HG03139 (cell line): Measurements from ENCODE around the gene NOS1.
"Not testable (repeated sequence)": the region's sequence is repeated elsewhere in the genome, so short reads cannot be mapped to it uniquely, and the experiment has no call there.

Experiments used
- ATAC-seq: cut with Tn5 transposase; IDR thresholded peaks from one replicate; pipeline ENCODE4 v1.9.1; 2021; ENCODE audit not compliant: unreplicated experiment

Gene NOS1

GRCh38 chr12:117279606-117280005, 81.8 kb downstream of the NOS1 start:
- no peak for ATAC-seq

- no peak for ATAC-seq
These were observed 83.6 kb downstream of the NOS1 start for GRCh38 chr12:117277875-117278274.

GRCh38 chr12:117273091-117273490, 88.3 kb downstream of the NOS1 start:
- no peak for ATAC-seq

- no peak for ATAC-seq
These were observed 88.7 kb downstream of the NOS1 start for GRCh38 chr12:117272690-117273089.

GRCh38 chr12:117262749-117263148, 98.7 kb downstream of the NOS1 start:
- no peak for ATAC-seq

- ATAC-seq: no peak
These were observed 100.2 kb downstream of the NOS1 start for GRCh38 chr12:117261247-117261646.

- no peak for ATAC-seq
These were observed 106.0 kb downstream of the NOS1 start for GRCh38 chr12:117255386-117255785.

- ATAC-seq: no peak
These were observed 117.9 kb downstream of the NOS1 start for GRCh38 chr12:117243488-117243887.

- no peak for ATAC-seq
These were observed 119.7 kb downstream of the NOS1 start for GRCh38 chr12:117241697-117242096.

- ATAC-seq: no peak
These were observed 121.2 kb downstream of the NOS1 start for GRCh38 chr12:117240081-117240755.

- no peak for ATAC-seq
These were observed 124.9 kb downstream of the NOS1 start for GRCh38 chr12:117236456-117237001.

- no peak for ATAC-seq
These were observed 126.2 kb downstream of the NOS1 start for GRCh38 chr12:117235261-117235660.

- no peak for ATAC-seq
These were observed 127.0 kb downstream of the NOS1 start for GRCh38 chr12:117234441-117234840.

GRCh38 chr12:117231750-117232149, 129.7 kb downstream of the NOS1 start:
- no peak for ATAC-seq

GRCh38 chr12:117228239-117228638, 133.2 kb downstream of the NOS1 start:
- no peak for ATAC-seq

- no peak for ATAC-seq
These were observed 134.3 kb downstream of the NOS1 start for GRCh38 chr12:117227000-117227653.

GRCh38 chr12:117226505-117226904, 134.9 kb downstream of the NOS1 start:
- no peak for ATAC-seq

- ATAC-seq: no peak
These were observed 136.2 kb downstream of the NOS1 start for GRCh38 chr12:117225179-117225578.

GRCh38 chr12:117220947-117221346, 140.5 kb downstream of the NOS1 start:
- ATAC-seq: not testable (repeated sequence)

GRCh38 chr12:117218149-117218548, 143.3 kb downstream of the NOS1 start:
- no peak for ATAC-seq

GRCh38 chr12:117216686-117217085, 144.7 kb downstream of the NOS1 start:
- ATAC-seq: no peak

- ATAC-seq: no peak
These were observed 146.6 kb downstream of the NOS1 start for GRCh38 chr12:117214797-117215196.
